Measurements from ENCODE around the gene ANKLE2. TPM values are rescaled to one million over a fixed set of nuclear protein-coding genes. Genes with fewer than 3 reads are reported as not detected.

Gene ANKLE2
- total RNA-seq, 4 donors from 2014 or later = 29.6 to 44.9 (median 34.6) TPM

DNA sequence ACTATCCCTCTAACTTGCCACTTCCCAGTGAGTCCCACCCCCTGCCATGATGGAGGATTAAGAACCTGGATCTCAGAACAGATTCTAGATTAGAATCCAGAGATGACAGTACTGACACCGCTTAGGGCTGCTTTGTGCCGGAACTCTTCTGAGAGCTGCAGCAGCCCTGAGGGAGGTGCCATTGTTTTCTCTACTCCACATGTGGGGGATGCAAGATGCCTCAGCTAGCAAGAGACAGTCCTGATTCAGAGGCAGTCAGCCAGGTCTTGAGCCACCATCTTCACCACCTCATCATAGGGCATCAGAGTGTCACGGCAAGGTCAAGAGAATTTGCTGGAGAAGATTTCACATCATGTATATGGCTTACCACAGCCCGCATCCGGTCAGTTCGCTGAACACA, 54.4 kb downstream of the ANKLE2 start:
- in situ Hi-C loops (cut with MboI; ENCODE audit: low sequenced_read_pairs in 4 of 4) = no loop called here
- ATAC-seq = no peak

DNA sequence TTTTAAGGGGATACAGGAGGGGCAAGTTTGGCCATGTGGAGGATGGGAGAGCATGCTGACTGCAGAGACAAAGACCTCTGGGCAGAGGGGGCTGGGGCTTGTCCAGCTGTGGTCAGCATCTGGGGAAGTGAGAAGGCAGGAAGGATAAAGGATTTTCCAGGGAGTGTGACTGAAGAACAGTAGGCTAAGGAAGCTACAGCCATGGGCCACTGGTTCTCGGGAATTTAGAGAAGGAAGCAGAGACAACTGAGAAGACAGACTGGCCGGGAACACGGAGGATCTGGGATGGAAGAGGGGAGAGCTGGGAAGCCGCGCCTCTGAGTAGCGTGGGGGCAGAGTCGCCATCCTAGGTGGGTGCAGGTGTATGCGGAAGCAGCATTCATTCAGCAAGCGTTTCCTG, 58.0 kb downstream of the ANKLE2 start:
- Histone ChIP-seq H3K27me3 (no peaks in the 10 kb centered on the region), H3K4me1 (no peaks in the 10 kb centered on the region), H3K36me3 (peaks cover 0 to 12% of the 10 kb centered on the region in 2 donors), H3K4me3 (no peak overlapping the region), H3K9me3 (no peaks in the 10 kb centered on the region), H3K27ac (no peak overlapping the region)
- in situ Hi-C loops (cut with MboI; ENCODE audit: low sequenced_read_pairs in 4 of 4) = no loop called here
- TF ChIP-seq, protein P1, sequence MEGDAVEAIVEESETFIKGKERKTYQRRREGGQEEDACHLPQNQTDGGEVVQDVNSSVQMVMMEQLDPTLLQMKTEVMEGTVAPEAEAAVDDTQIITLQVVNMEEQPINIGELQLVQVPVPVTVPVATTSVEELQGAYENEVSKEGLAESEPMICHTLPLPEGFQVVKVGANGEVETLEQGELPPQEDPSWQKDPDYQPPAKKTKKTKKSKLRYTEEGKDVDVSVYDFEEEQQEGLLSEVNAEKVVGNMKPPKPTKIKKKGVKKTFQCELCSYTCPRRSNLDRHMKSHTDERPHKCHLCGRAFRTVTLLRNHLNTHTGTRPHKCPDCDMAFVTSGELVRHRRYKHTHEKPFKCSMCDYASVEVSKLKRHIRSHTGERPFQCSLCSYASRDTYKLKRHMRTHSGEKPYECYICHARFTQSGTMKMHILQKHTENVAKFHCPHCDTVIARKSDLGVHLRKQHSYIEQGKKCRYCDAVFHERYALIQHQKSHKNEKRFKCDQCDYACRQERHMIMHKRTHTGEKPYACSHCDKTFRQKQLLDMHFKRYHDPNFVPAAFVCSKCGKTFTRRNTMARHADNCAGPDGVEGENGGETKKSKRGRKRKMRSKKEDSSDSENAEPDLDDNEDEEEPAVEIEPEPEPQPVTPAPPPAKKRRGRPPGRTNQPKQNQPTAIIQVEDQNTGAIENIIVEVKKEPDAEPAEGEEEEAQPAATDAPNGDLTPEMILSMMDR (IDR thresholded peaks at IDR 0.05 in 4 of 5, conservative IDR thresholded peaks at IDR 0.05 in 1 of 5) = no peak
- TF ChIP-seq POLR2A (IDR thresholded peaks at IDR 0.05) = no peak
- intact Hi-C loops (cut with DNase I; ENCODE audit: low total_unique reads) = no loop called here
- ATAC-seq = no peak
- no peak for DNase-seq

More for the DNA sequence above, 54.4 kb downstream of the ANKLE2 start:
- TF ChIP-seq POLR2A (IDR thresholded peaks at IDR 0.05) = no peak
- no peaks in the 10 kb centered on the region for H3K9me3 ChIP-seq
- peaks cover 0 to 12% of the 10 kb centered on the region in 2 donors for H3K36me3 ChIP-seq
- intact Hi-C loops (cut with DNase I; ENCODE audit: low total_unique reads) = no loop called here
- H3K27me3 ChIP-seq = no peaks in the 10 kb centered on the region
- H3K27ac ChIP-seq = no peak overlapping the region
- H3K4me1 ChIP-seq = peaks cover 12 to 17% of the 10 kb centered on the region in 2 donors
- no peak for DNase-seq
- H3K4me3 ChIP-seq = no peak overlapping the region

DNA sequence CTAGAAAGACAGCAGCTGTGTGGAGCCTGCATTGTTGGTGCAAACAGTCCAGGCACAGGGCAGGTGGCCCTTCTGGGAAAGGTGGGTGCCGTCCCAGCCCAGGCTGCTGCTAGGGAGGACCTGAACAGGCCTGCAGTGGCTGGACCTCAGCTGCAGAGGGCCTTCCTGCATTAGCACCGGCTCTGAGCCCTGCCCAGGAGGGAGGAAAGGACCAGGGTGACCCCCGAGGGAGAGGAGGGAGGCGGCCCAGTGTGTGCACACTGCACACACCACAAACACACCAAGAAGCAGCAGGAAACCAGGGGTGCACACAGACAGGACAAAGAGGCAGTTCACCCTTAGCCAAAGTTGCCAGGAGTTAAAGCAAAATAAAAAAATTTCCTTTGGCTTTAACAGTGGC, 59.0 kb downstream of the ANKLE2 start:
- Histone ChIP-seq H3K9me3 (no peaks in the 10 kb centered on the region), H3K4me1 (no peaks in the 10 kb centered on the region), H3K27ac (no peak overlapping the region), H3K4me3 (no peak overlapping the region), H3K27me3 (no peaks in the 10 kb centered on the region), H3K36me3 (peaks cover 0 to 12% of the 10 kb centered on the region in 2 donors)
- TF ChIP-seq, protein P1 (IDR thresholded peaks at IDR 0.05 in 4 of 5, conservative IDR thresholded peaks at IDR 0.05 in 1 of 5) = no peak
- TF ChIP-seq POLR2A (IDR thresholded peaks at IDR 0.05) = no peak
- ATAC-seq (no peak), DNase-seq (no peak)
- in situ Hi-C loops (cut with MboI; ENCODE audit: low sequenced_read_pairs in 4 of 4) = no loop called here
- intact Hi-C loops (cut with DNase I; ENCODE audit: low total_unique reads) = no loop called here

DNA sequence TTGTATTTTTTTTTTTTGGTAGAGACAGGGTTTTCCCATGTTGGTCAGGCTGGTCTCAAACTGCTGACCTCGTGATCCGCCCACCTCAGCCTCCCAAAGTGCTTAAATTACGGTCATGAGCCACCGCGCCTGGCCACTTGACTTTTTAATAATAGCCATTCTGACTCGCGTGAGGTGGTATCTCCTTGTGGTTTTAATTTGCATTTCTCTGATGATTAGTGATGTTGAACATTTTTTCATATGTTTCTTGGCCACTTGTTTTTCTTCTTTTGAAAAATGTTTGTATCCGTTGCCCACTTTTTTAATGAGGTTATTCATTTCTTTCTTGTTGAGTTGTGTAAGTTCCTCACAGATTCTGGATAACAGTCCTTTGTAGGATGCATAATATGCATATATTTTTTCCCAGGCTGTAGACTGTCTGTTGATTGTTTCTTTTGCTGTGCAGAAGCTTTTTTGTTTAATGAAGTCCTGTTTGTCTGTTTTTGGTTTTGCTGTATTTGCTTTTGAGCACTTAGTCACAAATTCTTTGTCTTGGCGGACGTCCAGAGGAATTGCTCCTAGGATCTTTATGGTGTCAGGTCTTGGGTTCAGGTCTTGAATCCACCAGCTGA, 61.3 kb downstream of the ANKLE2 start:
- H3K4me3 ChIP-seq = no peak overlapping the region
- H3K27me3 ChIP-seq = no peaks in the 10 kb centered on the region
- intact Hi-C loops (cut with DNase I; ENCODE audit: low total_unique reads) = no loop called here
- H3K36me3 ChIP-seq = peaks cover 0 to 12% of the 10 kb centered on the region in 2 donors
- H3K4me1 ChIP-seq = no peaks in the 10 kb centered on the region
- TF ChIP-seq, protein P1 (IDR thresholded peaks at IDR 0.05 in 4 of 5, conservative IDR thresholded peaks at IDR 0.05 in 1 of 5) = no peak
- no peak for TF ChIP-seq POLR2A (IDR thresholded peaks at IDR 0.05)
- no peaks in the 10 kb centered on the region for H3K9me3 ChIP-seq
- in situ Hi-C loops (cut with MboI; ENCODE audit: low sequenced_read_pairs in 4 of 4) = no loop called here
- H3K27ac ChIP-seq = no peak overlapping the region
- no peak for DNase-seq
- ATAC-seq = no peak

DNA sequence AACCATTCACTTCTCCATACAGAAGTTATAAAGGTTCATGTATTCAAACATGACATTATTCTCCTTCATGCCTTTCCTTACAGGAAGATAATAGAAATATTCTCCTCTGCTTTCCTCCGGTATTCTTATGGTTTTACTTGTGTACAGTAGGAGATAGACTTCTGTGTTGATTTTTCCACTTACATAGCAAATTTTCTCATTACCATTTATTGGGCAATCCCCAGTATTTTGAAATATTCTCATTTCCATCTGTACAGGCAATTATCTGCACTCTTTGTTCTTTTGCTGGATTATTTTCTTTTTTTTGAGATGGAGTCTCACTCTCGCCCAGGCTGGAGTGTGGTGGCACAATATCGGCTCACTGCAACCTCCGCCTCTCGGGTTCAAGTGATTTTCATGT, 63.3 kb downstream of the ANKLE2 start:
- ATAC-seq = no peak
- in situ Hi-C loops (cut with MboI; ENCODE audit: low sequenced_read_pairs in 4 of 4) (no loop called here), intact Hi-C loops (cut with DNase I; ENCODE audit: low total_unique reads) (no loop called here)
- no peak for TF ChIP-seq POLR2A (IDR thresholded peaks at IDR 0.05)
- TF ChIP-seq, protein P1 (IDR thresholded peaks at IDR 0.05 in 4 of 5, conservative IDR thresholded peaks at IDR 0.05 in 1 of 5) = no peak
- Histone ChIP-seq H3K9me3 (no peaks in the 10 kb centered on the region), H3K27me3 (no peaks in the 10 kb centered on the region), H3K36me3 (no peaks in the 10 kb centered on the region), H3K4me1 (no peaks in the 10 kb centered on the region), H3K27ac (no peak overlapping the region), H3K4me3 (no peak overlapping the region)
- no peak for DNase-seq

Data from gastrocnemius medialis (tissue), 4 donors.